CD4-positive, alpha-beta memory T cell (primary cell): ENCODE results near the gene SRRM2. TPM values are rescaled to one million over a fixed set of nuclear protein-coding genes. Genes with fewer than 3 reads are reported as not detected.

Source experiments
- CTCF ChIA-PET: fragments of 350-600 bp; sonication (Branson Sonifier 250); formaldehyde crosslinking; loops from one replicate; lab custom pipeline; 2021; ENCODE audit warnings: inconsistent platforms; ENCODE audit not compliant: partially characterized antibody; lab: Charles Lee
- POLR2A ChIA-PET: fragments of 350-600 bp; sonication (Branson Sonifier 250); formaldehyde crosslinking; loops from one replicate; lab custom pipeline; 2021; ENCODE audit not compliant: partially characterized antibody; lab: Charles Lee
- DNase-seq, 5 donors: peaks; one replicate each; pipeline versions ENCODE4 v3.0.0 to v3.0.0-alpha.2; 2020 to 2022; ENCODE audit warnings: mixed read lengths in 1 of 5
- H3K27ac ChIP-seq: one replicate; pipeline ENCODE4 v1.7.0; 2013; ENCODE audit warnings: low read depth, low read length
- H3K27me3 ChIP-seq: 2 replicates; pipeline ENCODE4 v1.7.0; 2013; ENCODE audit warnings: mild to moderate bottlenecking, low read length, moderate library complexity; ENCODE audit not compliant: insufficient read depth
- H3K36me3 ChIP-seq: 2 replicates; pipeline ENCODE4 v1.7.0; 2013; ENCODE audit warnings: mild to moderate bottlenecking, low read length, moderate library complexity; ENCODE audit not compliant: insufficient read depth
- H3K4me1 ChIP-seq: 2 replicates; pipeline ENCODE4 v1.7.0; 2013; ENCODE audit warnings: mild to moderate bottlenecking, low read length, moderate library complexity; ENCODE audit not compliant: insufficient read depth
- H3K4me3 ChIP-seq, 2 donors: one replicate each; pipeline ENCODE4 v1.7.0; 2013; ENCODE audit warnings: low read length in 2 of 2, mild to moderate bottlenecking in 1 of 2
- H3K9me3 ChIP-seq, 2 donors: one replicate each; pipeline ENCODE4 v1.7.0; 2013; ENCODE audit warnings: low read length in 2 of 2, control low read depth in 1 of 2; ENCODE audit not compliant: control insufficient read depth in 1 of 2
- H3K27ac Mint-ChIP-seq, 7 donors: one replicate each; pipeline ENCODE4 v1.8.0; 2020 to 2021; ENCODE audit warnings: mixed read lengths in 7 of 7, mild to moderate bottlenecking in 6 of 7, inconsistent platforms in 3 of 7, moderate library complexity in 3 of 7
- H3K27me3 Mint-ChIP-seq, 2 donors: one replicate each; pipeline ENCODE4 v1.8.0; 2020 to 2021; ENCODE audit warnings: mixed read lengths in 2 of 2
- H3K36me3 Mint-ChIP-seq, 2 donors: one replicate each; pipeline ENCODE4 v1.8.0; 2020 to 2021; ENCODE audit warnings: mixed read lengths in 2 of 2, inconsistent platforms in 1 of 2, mild to moderate bottlenecking in 1 of 2
- H3K4me1 Mint-ChIP-seq, 4 donors: one replicate each; pipeline ENCODE4 v1.8.0; 2020 to 2021; ENCODE audit warnings: mixed read lengths in 4 of 4, mild to moderate bottlenecking in 1 of 4
- H3K4me3 Mint-ChIP-seq, 8 donors: one replicate each; pipeline ENCODE4 v1.8.0; 2020 to 2021; ENCODE audit warnings: mixed read lengths in 8 of 8, mild to moderate bottlenecking in 7 of 8, moderate library complexity in 6 of 8, inconsistent platforms in 3 of 8
- H3K9me3 Mint-ChIP-seq, 8 donors: one replicate each; pipeline ENCODE4 v1.8.0; 2020 to 2021; ENCODE audit warnings: mixed read lengths in 8 of 8, mild to moderate bottlenecking in 5 of 8, inconsistent platforms in 3 of 8, moderate library complexity in 1 of 8
- intact Hi-C: fragments of 100-400 bp; cut with micrococcal nuclease; formaldehyde crosslinking; loops from one replicate; pipeline ENCODE4 v1.15.1; 2023
- polyA plus RNA-seq, 2 donors: library from polyadenylated mRNA; unstranded; fragments of 300-500 nt; fragmentation: Illumina TruSeq; gene quantifications; one replicate each; pipeline ENCODE4 v1.2.3, GENCODE V29; 2021
- total RNA-seq, 2 experiments: library from RNA; stranded (reverse); gene quantifications; one replicate each; pipeline ENCODE4 v1.2.3, GENCODE V29; 2021

Gene SRRM2
- total and polyA plus RNA-seq, 4 experiments from 2014 or later: 11.8 to 1,137 (median 625) TPM

DNA sequence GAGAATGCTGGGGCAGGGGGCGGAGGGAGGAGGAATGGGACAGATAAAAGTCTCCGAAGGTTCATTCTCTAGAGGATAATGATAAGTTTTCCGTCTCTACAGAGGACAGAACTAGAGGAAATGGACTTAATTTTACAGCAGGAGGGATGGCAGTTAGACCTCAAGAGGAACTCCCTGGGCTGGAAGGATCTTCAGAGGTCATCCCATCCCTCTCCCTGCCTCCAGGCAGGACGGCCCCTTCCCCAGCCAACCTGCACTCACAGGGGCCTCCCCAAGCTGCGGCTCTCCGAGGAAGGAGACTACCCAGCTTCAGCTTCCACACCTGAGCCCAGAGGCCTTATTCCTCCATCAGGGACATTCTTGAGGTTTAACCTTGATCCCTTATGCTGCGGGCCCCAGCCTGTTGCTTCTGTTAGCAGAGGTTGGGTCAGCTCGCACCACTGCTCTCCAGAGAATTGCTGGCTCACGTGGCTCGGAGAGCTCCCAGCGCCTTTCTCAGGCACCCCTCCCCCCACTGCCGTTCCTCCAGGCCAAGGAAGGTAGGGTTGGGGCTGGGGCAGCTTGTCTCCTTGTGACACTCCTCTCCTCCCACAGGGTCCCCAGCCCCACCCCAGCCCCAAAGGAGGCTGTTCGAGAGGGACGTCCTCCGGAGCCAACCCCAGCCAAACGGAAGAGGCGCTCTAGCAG, 16.1 kb downstream of the SRRM2 start:
- H3K9me3 ChIP-seq: no peaks in the 10 kb centered on the region
- Mint-ChIP-seq H3K36me3 (peaks cover 74 to 94% of the 10 kb centered on the region in 2 donors), H3K4me1 (peaks cover 11 to 24% (median 21%) of the 10 kb centered on the region in 4 donors), H3K4me3 (no peak overlapping the region), H3K27ac (peak overlapping the region in 1 of 7 donors; percentile 83), H3K27me3 (no peaks in the 10 kb centered on the region), H3K9me3 (peaks cover 0 to 10% (median 0%) of the 10 kb centered on the region in 8 donors)
- H3K27ac ChIP-seq: no peak overlapping the region
- H3K4me3 ChIP-seq: no peak overlapping the region
- POLR2A ChIA-PET: interaction anchor here (1.0 to 6.1 kb wide), 3 partner anchors 9 to 100 kb away, joined by 3 to 38 read pairs (median 15); partner anchors contain the start of gene ELOB
- H3K27me3 ChIP-seq: no peaks in the 10 kb centered on the region
- intact Hi-C loops: no loop called here
- no peaks in the 10 kb centered on the region for H3K4me1 ChIP-seq
- CTCF ChIA-PET: no interaction called here
- peaks cover 86% of the 10 kb centered on the region for H3K36me3 ChIP-seq
- DNase-seq: peak in 1 of 5 donors; percentile 33

DNA sequence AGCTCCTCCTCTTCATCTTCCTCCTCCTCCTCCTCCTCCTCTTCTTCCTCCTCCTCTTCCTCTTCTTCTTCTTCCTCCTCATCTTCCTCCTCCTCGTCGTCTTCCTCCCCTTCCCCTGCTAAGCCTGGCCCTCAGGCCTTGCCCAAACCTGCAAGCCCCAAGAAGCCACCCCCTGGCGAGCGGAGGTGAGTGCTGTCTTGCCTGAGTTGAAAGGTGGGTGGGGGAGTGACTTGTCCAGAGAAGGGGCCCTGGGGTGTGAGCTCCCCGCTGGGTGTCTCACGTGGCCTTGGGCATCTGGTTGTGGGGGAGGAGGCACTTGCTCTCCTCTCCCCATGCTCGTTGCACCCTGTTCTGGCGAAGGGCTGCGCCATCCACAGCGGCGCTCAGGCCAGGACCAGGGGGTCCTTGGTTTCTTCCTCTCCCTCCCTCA, 16.7 kb downstream of the SRRM2 start:
- Mint-ChIP-seq H3K27ac (peak overlapping the region in 1 of 7 donors; percentile 83), H3K27me3 (no peaks in the 10 kb centered on the region), H3K36me3 (peaks cover 68 to 94% of the 10 kb centered on the region in 2 donors), H3K4me1 (peaks cover 11 to 26% (median 22%) of the 10 kb centered on the region in 4 donors), H3K4me3 (no peak overlapping the region), H3K9me3 (peaks cover 0 to 10% (median 0%) of the 10 kb centered on the region in 8 donors)
- H3K27ac ChIP-seq: no peak overlapping the region
- ChIA-PET POLR2A (interaction anchor here (1.0 to 6.1 kb wide), 3 partner anchors 8 to 99 kb away, joined by 3 to 38 read pairs (median 15); partner anchors contain the start of gene ELOB), CTCF (no interaction called here)
- intact Hi-C loops: no loop called here
- no peak overlapping the region for H3K4me3 ChIP-seq
- peaks cover under 1% of the 10 kb centered on the region for H3K4me1 ChIP-seq
- peaks cover 81% of the 10 kb centered on the region for H3K36me3 ChIP-seq
- no peaks in the 10 kb centered on the region for H3K27me3 ChIP-seq
- H3K9me3 ChIP-seq: no peaks in the 10 kb centered on the region
- DNase-seq: no peak

DNA sequence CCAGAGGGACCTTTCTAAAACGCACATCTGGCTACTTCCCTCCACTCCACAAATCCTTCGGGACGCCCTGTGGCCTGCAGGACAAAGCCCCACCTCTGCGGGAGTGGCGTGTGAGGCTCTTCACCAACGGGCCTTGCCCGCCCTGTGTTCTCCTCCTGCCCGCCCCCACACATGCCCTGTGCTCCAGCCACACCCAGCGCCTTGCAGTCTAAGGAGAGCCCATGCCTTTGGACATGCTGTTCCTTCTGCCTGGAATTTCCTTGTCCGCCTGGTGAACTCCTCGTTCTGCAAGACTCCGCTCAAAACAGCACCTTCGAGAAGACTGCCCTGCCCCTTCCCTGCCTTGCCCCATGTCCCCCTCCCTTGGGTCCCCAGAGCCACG, 17.2 kb downstream of the SRRM2 start:
- ChIA-PET POLR2A (interaction anchor here (3.3 to 6.1 kb wide), 2 partner anchors 7 to 16 kb away, joined by 15 to 38 read pairs; partner anchors contain the start of gene ELOB), CTCF (no interaction called here)
- no peaks in the 10 kb centered on the region for H3K9me3 ChIP-seq
- peaks cover 80% of the 10 kb centered on the region for H3K36me3 ChIP-seq
- intact Hi-C loops: loop anchor here (10.0 kb wide), 1 partner anchor 235 kb away; the partner anchor contains the start of genes CEMP1 and PDPK1
- H3K9me3 Mint-ChIP-seq: peaks cover 0 to 10% (median 0%) of the 10 kb centered on the region in 8 donors
- peak in 1 of 5 donors; percentile 16 for DNase-seq
- H3K4me1 Mint-ChIP-seq: peaks cover 11 to 28% (median 23%) of the 10 kb centered on the region in 4 donors
- peak overlapping the region in 4 of 7 donors; percentile 55 to 83 (median 75) for H3K27ac Mint-ChIP-seq
- no peaks in the 10 kb centered on the region for H3K27me3 Mint-ChIP-seq
- H3K4me3 ChIP-seq: no peak overlapping the region
- no peaks in the 10 kb centered on the region for H3K27me3 ChIP-seq
- no peak overlapping the region for H3K27ac ChIP-seq
- H3K36me3 Mint-ChIP-seq: peaks cover 65 to 92% of the 10 kb centered on the region in 2 donors
- H3K4me1 ChIP-seq: peaks cover 6% of the 10 kb centered on the region
- H3K4me3 Mint-ChIP-seq: peak overlapping the region in 1 of 8 donors; percentile 57

DNA sequence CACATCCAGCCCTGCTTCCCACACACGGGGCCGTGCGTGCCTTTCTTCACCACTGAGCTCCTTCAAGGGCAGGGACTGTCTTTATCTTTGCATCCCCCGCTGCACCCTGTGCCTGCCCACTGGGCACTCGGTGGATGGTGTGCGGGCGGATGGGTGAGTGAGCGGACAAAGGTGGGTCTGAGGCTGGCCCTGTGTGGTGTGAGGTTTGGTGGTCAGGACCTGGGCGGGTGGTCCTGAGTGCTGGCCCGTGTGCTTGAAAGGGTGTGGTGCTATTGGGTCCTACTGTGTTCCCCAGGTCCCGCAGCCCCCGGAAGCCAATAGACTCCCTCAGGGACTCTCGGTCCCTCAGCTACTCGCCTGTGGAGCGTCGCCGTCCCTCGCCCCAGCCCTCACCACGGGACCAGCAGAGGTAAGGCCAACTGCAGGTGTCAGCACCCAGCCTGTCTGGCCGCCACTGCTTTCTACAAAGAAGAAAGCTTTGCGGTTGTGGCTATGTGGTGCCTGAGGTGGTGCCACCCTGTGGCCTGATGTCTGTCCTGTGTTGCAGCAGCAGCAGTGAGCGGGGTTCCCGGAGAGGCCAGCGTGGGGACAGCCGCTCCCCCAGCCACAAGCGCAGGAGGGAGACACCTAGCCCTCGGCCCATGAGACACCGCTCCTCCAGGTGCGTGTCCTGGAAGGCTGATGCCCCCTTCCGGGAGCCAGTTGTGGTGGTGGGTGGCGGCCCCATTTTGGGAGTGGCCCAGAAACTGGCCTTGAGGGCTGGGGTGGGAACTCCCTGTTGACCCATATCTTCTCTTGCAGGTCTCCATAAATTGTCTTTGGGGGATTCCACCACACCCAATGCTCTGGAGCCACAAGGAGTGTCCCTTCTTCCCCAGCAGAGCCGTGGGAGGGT, 17.9 kb downstream of the SRRM2 start:
- ChIA-PET CTCF (no interaction called here), POLR2A (interaction anchor here (3.3 to 6.1 kb wide), 2 partner anchors 7 to 16 kb away, joined by 15 to 38 read pairs; partner anchors contain the start of gene ELOB)
- peaks cover 12% of the 10 kb centered on the region for H3K4me1 ChIP-seq
- DNase-seq: peak in 1 of 5 donors; percentile 39
- Mint-ChIP-seq H3K36me3 (peaks cover 59 to 87% of the 10 kb centered on the region in 2 donors), H3K4me3 (peak overlapping the region in 1 of 8 donors; percentile 57), H3K9me3 (peaks cover 0 to 10% (median 0%) of the 10 kb centered on the region in 8 donors), H3K27ac (peak overlapping the region in 5 of 7 donors; percentile 42 to 83 (median 55)), H3K4me1 (peaks cover 11 to 28% (median 24%) of the 10 kb centered on the region in 4 donors), H3K27me3 (no peaks in the 10 kb centered on the region)
- H3K27ac ChIP-seq: no peak overlapping the region
- H3K36me3 ChIP-seq: peaks cover 77% of the 10 kb centered on the region
- no peaks in the 10 kb centered on the region for H3K27me3 ChIP-seq
- no peaks in the 10 kb centered on the region for H3K9me3 ChIP-seq
- intact Hi-C loops: loop anchor here (10.0 kb wide), 1 partner anchor 236 kb away; the partner anchor contains the start of genes CEMP1 and PDPK1
- H3K4me3 ChIP-seq: no peak overlapping the region

DNA sequence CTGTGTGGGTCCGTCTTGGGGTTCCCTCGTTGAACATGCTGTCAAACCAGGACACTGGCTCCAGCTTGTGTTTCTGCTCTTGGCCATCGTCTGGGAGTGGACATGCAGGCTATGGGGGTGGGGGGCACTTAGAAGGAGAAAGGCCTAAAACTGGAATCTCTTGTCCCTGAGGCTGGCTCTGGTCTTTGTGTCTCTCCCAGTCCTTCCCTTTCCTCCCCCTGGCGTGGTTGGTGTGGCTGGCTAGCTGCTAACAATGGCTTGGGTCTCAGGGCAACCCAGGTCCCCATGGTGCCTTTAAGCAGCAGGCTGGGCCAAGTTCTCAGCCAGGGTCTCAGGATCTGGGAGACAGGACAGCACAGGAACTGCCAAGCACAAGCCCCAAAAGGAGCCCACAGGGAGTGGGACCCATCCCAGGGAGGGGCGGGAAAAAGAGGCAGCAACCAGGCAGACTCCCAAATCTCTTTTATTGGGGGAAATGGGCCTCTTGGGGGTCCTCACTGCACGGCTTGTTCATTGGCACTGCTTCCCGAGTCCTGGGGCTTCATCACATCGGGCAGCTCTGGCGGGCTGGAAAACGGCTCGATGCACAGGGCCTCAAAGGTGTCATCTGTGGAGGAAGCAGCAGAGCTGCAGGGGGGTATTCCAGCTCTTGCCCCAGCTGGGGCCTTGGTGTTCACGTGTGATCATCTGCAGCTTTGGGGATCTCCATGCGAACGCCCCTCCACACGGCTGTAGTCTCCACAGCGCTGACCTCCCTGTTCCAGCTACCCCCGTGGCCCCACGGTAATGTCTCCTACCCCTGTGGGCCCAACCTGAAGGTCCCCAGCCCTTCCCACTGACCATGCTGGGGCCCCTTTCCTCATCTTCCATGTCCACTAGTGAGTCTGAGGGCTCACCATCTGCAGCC, 19.3 kb downstream of the SRRM2 start:
- Histone ChIP-seq H3K4me3 (no peak overlapping the region), H3K4me1 (peaks cover 23% of the 10 kb centered on the region), H3K9me3 (no peaks in the 10 kb centered on the region), H3K27me3 (no peaks in the 10 kb centered on the region), H3K27ac (no peak overlapping the region), H3K36me3 (peaks cover 63% of the 10 kb centered on the region)
- CTCF ChIA-PET: no interaction called here
- Mint-ChIP-seq H3K36me3 (peaks cover 44 to 81% of the 10 kb centered on the region in 2 donors), H3K4me1 (peaks cover 14 to 38% (median 33%) of the 10 kb centered on the region in 4 donors), H3K27me3 (no peaks in the 10 kb centered on the region), H3K9me3 (peaks cover 0 to 3% (median 0%) of the 10 kb centered on the region in 8 donors), H3K4me3 (peak overlapping the region in 2 of 8 donors; percentile 5 to 15), H3K27ac (peak overlapping the region in 6 of 7 donors; percentile 57 to 99 (median 67))
- POLR2A ChIA-PET: interaction anchor here (8.8 kb wide), 1 partner anchor 20 kb away, joined by 142 read pairs; the partner anchor contains the start of gene SRRM2
- intact Hi-C loops: loop anchor here (10.0 kb wide), 1 partner anchor 237 kb away; the partner anchor contains the start of genes CEMP1 and PDPK1
- DNase-seq: peak in 1 of 5 donors; percentile 37
